ENCODE results near the gene MUC20.

DNA sequence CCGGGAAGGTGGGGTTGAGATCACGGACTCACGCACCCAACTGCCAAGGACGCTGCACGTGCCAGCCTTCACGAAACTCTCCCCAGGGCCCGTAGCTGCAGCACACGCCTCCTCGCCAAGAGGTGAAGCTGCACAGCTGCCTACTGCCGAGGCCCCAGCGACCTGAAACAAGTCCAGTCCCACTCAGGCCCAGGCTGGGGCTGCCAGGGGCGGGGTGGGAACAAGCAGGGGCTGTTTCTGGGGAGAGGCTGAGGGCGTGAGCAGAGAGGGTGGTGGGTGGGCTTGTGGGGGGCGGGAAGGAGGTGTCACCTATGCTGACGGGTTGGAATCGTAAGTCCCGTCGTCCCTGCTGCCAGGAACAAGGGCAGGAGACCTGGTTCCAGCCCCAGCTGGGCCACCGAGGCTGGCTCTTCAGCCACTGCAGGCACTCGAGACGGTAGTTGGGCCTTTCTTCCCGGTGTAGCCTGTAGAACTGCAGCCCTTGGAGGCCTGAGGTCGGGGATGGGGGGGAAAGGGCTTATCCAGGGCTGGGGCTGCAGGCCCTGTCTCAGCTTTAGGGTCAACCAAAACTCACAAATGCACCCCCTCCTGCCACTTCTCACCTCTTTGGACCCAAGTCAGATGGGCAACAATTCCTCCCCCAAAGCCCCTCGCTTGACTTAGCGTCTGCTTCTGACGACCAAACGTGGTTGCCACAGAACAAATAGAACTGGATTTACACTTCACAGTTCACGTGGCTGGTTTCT, 44.4 kb downstream of the MUC20 start:
- TF ChIP-seq, protein P1, sequence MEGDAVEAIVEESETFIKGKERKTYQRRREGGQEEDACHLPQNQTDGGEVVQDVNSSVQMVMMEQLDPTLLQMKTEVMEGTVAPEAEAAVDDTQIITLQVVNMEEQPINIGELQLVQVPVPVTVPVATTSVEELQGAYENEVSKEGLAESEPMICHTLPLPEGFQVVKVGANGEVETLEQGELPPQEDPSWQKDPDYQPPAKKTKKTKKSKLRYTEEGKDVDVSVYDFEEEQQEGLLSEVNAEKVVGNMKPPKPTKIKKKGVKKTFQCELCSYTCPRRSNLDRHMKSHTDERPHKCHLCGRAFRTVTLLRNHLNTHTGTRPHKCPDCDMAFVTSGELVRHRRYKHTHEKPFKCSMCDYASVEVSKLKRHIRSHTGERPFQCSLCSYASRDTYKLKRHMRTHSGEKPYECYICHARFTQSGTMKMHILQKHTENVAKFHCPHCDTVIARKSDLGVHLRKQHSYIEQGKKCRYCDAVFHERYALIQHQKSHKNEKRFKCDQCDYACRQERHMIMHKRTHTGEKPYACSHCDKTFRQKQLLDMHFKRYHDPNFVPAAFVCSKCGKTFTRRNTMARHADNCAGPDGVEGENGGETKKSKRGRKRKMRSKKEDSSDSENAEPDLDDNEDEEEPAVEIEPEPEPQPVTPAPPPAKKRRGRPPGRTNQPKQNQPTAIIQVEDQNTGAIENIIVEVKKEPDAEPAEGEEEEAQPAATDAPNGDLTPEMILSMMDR (IDR thresholded peaks at IDR 0.05; ENCODE audit: poor library complexity, severe bottlenecking) = no peak
- TF ChIP-seq MXI1 (conservative IDR thresholded peaks at IDR 0.05; ENCODE audit: poor library complexity, severe bottlenecking) (no peak), POLR2AphosphoS5 (IDR thresholded peaks at IDR 0.05) (no peak), EZH2 (IDR thresholded peaks at IDR 0.05; ENCODE audit: borderline replicate concordance, insufficient read depth, low read length, poor library complexity, severe bottlenecking) (no peak), RAD21 (conservative IDR thresholded peaks at IDR 0.05) (no peak), EP300 (conservative IDR thresholded peaks at IDR 0.05; ENCODE audit: poor library complexity, severe bottlenecking) (no peak)
